H9 (cell line): Measurements from ENCODE around the gene LAMB4. TPM values are rescaled to one million over a fixed set of nuclear protein-coding genes. Genes with fewer than 3 reads are reported as not detected.

Experiments used
- DNase-seq: peaks from one replicate; pipeline ENCODE4 v3.0.0-alpha.2; 2017
- H2AFZ ChIP-seq: one replicate; pipeline ENCODE4 v1.6.1; 2013; ENCODE audit warnings: mild to moderate bottlenecking, low read length, control low read depth, moderate library complexity
- H2AK5ac ChIP-seq: 2 replicates; pipeline ENCODE4 v1.6.1; 2013; ENCODE audit warnings: low read length, control low read depth, mixed read lengths; ENCODE audit not compliant: insufficient read length
- H2BK120ac ChIP-seq: one replicate; pipeline ENCODE4 v1.6.1; 2013; ENCODE audit warnings: low read depth, mild to moderate bottlenecking, low read length, control low read depth, inconsistent platforms; ENCODE audit not compliant: poor library complexity, severe bottlenecking
- H2BK12ac ChIP-seq: 2 replicates; pipeline ENCODE4 v1.6.1; 2013; ENCODE audit warnings: low read length, control low read depth, mixed read lengths, low read depth; ENCODE audit not compliant: insufficient read length
- H2BK15ac ChIP-seq: 2 replicates; pipeline ENCODE4 v1.6.1; 2013; ENCODE audit warnings: low read depth, low read length, control low read depth
- H2BK20ac ChIP-seq: one replicate; pipeline ENCODE4 v1.6.1; 2013; ENCODE audit warnings: low read depth, mild to moderate bottlenecking, low read length, control low read depth, inconsistent platforms; ENCODE audit not compliant: poor library complexity, severe bottlenecking
- H2BK5ac ChIP-seq: 2 replicates; pipeline ENCODE4 v1.6.1; 2013; ENCODE audit warnings: low read length, control low read depth, mixed read lengths; ENCODE audit not compliant: insufficient read length
- H3K14ac ChIP-seq: 2 replicates; pipeline ENCODE4 v1.6.1; 2013; ENCODE audit warnings: low read length, control low read depth; ENCODE audit not compliant: insufficient read depth
- H3K18ac ChIP-seq: 2 replicates; pipeline ENCODE4 v1.6.1; 2013; ENCODE audit warnings: low read depth, mild to moderate bottlenecking, mixed read lengths, low read length, control low read depth; ENCODE audit not compliant: insufficient read length
- H3K23ac ChIP-seq: 2 replicates; pipeline ENCODE4 v1.6.1; 2013; ENCODE audit warnings: low read length, control low read depth, mixed read lengths, low read depth; ENCODE audit not compliant: insufficient read length
- H3K23me2 ChIP-seq: 2 replicates; pipeline ENCODE4 v1.6.1; 2013; ENCODE audit warnings: low read depth, mild to moderate bottlenecking, mixed read lengths, low read length, control low read depth; ENCODE audit not compliant: insufficient read length, poor library complexity, severe bottlenecking
- H3K27ac ChIP-seq: 2 replicates; pipeline ENCODE4 v1.5.1; 2013; ENCODE audit warnings: low read length, control low read depth, mixed read lengths, low read depth; ENCODE audit not compliant: insufficient read length
- H3K27me3 ChIP-seq: 2 replicates; pipeline ENCODE4 v1.6.1; 2013; ENCODE audit warnings: low read length, control low read depth, inconsistent platforms; ENCODE audit not compliant: insufficient read depth
- H3K4ac ChIP-seq: 2 replicates; pipeline ENCODE4 v1.6.1; 2013; ENCODE audit warnings: low read depth, mild to moderate bottlenecking, control low read depth, inconsistent platforms, low read length, moderate library complexity
- H3K4me1 ChIP-seq: 2 replicates; pipeline ENCODE4 v1.6.1; 2013; ENCODE audit warnings: low read length, control low read depth, inconsistent platforms; ENCODE audit not compliant: insufficient read depth
- H3K4me2 ChIP-seq: 2 replicates; pipeline ENCODE4 v1.6.1; 2013; ENCODE audit warnings: low read length, control low read depth, mixed read lengths; ENCODE audit not compliant: insufficient read length, insufficient read depth
- H3K56ac ChIP-seq: 2 replicates; pipeline ENCODE4 v1.6.1; 2013; ENCODE audit warnings: low read depth, mild to moderate bottlenecking, mixed read lengths, low read length, control low read depth; ENCODE audit not compliant: insufficient read length
- H3K79me1 ChIP-seq: 2 replicates; pipeline ENCODE4 v1.6.1; 2013; ENCODE audit warnings: low read depth, mild to moderate bottlenecking, moderate library complexity, low read length, control low read depth, inconsistent platforms; ENCODE audit not compliant: insufficient read depth, poor library complexity, severe bottlenecking
- H3K79me2 ChIP-seq: 2 replicates; pipeline ENCODE4 v1.6.1; 2013; ENCODE audit warnings: low read length, control low read depth, inconsistent platforms; ENCODE audit not compliant: insufficient read depth
- H3K9ac ChIP-seq: 2 replicates; pipeline ENCODE4 v1.6.1; 2013; ENCODE audit warnings: low read length, control low read depth, mixed read lengths; ENCODE audit not compliant: insufficient read length; ENCODE audit errors: extremely low read depth
- H3K9me3 ChIP-seq: one replicate; pipeline ENCODE4 v1.6.1; 2013; ENCODE audit warnings: low read depth, low read length, inconsistent platforms; ENCODE audit not compliant: control insufficient read depth
- H3T11ph ChIP-seq: one replicate; pipeline ENCODE4 v1.6.1; 2013; ENCODE audit warnings: mild to moderate bottlenecking, low read length, control low read depth, inconsistent platforms
- H4K20me1 ChIP-seq: one replicate; pipeline ENCODE4 v1.6.1; 2013; ENCODE audit not compliant: control insufficient read depth, insufficient read length, insufficient read depth
- H4K5ac ChIP-seq: 2 replicates; pipeline ENCODE4 v1.6.1; 2013; ENCODE audit warnings: low read depth, mild to moderate bottlenecking, mixed read lengths, low read length, control low read depth; ENCODE audit not compliant: insufficient read length
- H4K8ac ChIP-seq: replicated peaks from 2 replicates; pipeline ENCODE4 v1.6.1; 2013; ENCODE audit warnings: low read length, control low read depth, mixed read lengths, low read depth; ENCODE audit not compliant: insufficient read length
- H4K91ac ChIP-seq: 2 replicates; pipeline ENCODE4 v1.6.1; 2013; ENCODE audit warnings: low read depth, mild to moderate bottlenecking, moderate library complexity, mixed read lengths, low read length, control low read depth; ENCODE audit not compliant: insufficient read length
- H3K27ac Mint-ChIP-seq, 3 experiments: 2 replicates in 2 of 3; 3 replicates in 1 of 3; pipeline ENCODE4 v1.8.0; 2020 to 2021; ENCODE audit warnings: mixed read lengths in 3 of 3, mild to moderate bottlenecking in 1 of 3, moderate library complexity in 1 of 3
- H3K27me3 Mint-ChIP-seq: 2 replicates; pipeline ENCODE4 v1.8.0; 2021; ENCODE audit warnings: low read depth, mild to moderate bottlenecking, moderate library complexity, mixed read lengths
- H3K36me3 Mint-ChIP-seq, 3 experiments: 2 replicates in 2 of 3; 3 replicates in 1 of 3; pipeline ENCODE4 v1.8.0; 2020 to 2021; ENCODE audit warnings: low read depth in 3 of 3, mixed read lengths in 3 of 3; ENCODE audit not compliant: insufficient read depth in 1 of 3
- H3K4me1 Mint-ChIP-seq, 2 experiments: 2 replicates each; pipeline ENCODE4 v1.8.0; 2020; ENCODE audit warnings: mixed read lengths in 2 of 2
- H3K4me3 Mint-ChIP-seq, 2 experiments: 2 replicates in 1 of 2; 3 replicates in 1 of 2; pipeline ENCODE4 v1.8.0; 2020 to 2021; ENCODE audit warnings: mild to moderate bottlenecking in 2 of 2, mixed read lengths in 2 of 2, moderate library complexity in 1 of 2
- H3K9me3 Mint-ChIP-seq, 2 experiments: 2 replicates in 1 of 2; 3 replicates in 1 of 2; pipeline ENCODE4 v1.8.0; 2020; ENCODE audit warnings: mild to moderate bottlenecking in 2 of 2, mixed read lengths in 2 of 2, moderate library complexity in 1 of 2
- CTCF ChIP-seq: fragments of 200-600 bp; sonication (generic); conservative IDR thresholded peaks from 3 replicates; pipeline ENCODE4 v1.8.0; 2021; ENCODE audit warnings: antibody characterized with exemption, mild to moderate bottlenecking
- WGBS: extraction: QIAGEN DNeasy Blood & Tissue Kit; methylation state at CpG from one replicate; pipeline ENCODE4 v1.1.7; 2013; ENCODE audit warnings: missing lambda C conversion rate, low lambda C conversion rate, mixed read lengths; ENCODE audit not compliant: insufficient read length; ENCODE audit errors: extremely low coverage; 5-methylcytosine and 5-hydroxymethylcytosine counted together
- total RNA-seq: library from RNA; stranded (reverse); gene quantifications from 2 replicates; pipeline ENCODE4 v1.2.1, GENCODE V29; 2021

LAMB4 gene
- total RNA-seq, 1 experiment from 2014 or later, result not detected

DNA sequence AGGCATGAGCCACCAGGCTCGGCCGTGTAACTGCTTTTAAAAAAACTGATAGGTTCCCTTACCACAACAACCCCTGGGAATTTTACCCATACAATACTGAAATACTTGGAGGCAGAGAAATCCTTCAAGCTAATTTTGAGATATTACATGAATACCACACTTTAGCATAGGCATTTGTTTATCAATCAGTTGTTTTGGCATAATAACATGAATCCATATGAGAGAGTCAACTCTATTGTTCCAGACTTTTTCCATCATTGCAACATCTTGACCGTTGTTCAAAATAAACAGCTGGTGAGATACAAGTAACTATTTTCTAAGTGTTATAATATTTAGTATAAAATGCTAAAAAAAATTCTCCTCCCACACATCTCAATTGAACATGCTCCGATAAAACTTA is 36.8 kb downstream of the LAMB4 start:
- Mint-ChIP-seq H3K4me1 (peaks cover 3 to 10% of the 10 kb centered on the region in 2 experiments), H3K36me3 (no peaks in the 10 kb centered on the region), H3K9me3 (no peaks in the 10 kb centered on the region), H3K27me3 (no peaks in the 10 kb centered on the region), H3K4me3 (no peak overlapping the region), H3K27ac (no peak overlapping the region)
- no peak overlapping the region for H4K91ac ChIP-seq
- H3K4ac ChIP-seq, result no peak overlapping the region
- no peaks in the 10 kb centered on the region for H3K79me2 ChIP-seq
- no peak overlapping the region for H2AK5ac ChIP-seq
- H2BK120ac ChIP-seq, result no peak overlapping the region
- no peak overlapping the region for H2BK5ac ChIP-seq
- no peak overlapping the region for H2BK12ac ChIP-seq
- no peak overlapping the region for H3K9ac ChIP-seq
- TF ChIP-seq CTCF, result no peak
- H2AFZ ChIP-seq, result no peak overlapping the region
- no peak overlapping the region for H3K27ac ChIP-seq
- H2BK20ac ChIP-seq, result no peak overlapping the region
- no CpG with 5 or more reads among the region's 4 CpGs for WGBS
- no peaks in the 10 kb centered on the region for H3K23me2 ChIP-seq
- H2BK15ac ChIP-seq, result no peak overlapping the region
- no peaks in the 10 kb centered on the region for H4K20me1 ChIP-seq
- H3K18ac ChIP-seq, result no peak overlapping the region
- H4K8ac ChIP-seq, result no peak overlapping the region
- no peak overlapping the region for H3K14ac ChIP-seq
- no peak for DNase-seq
- no peak overlapping the region for H3K23ac ChIP-seq
- H3K4me1 ChIP-seq, result no peaks in the 10 kb centered on the region
- H4K5ac ChIP-seq, result no peak overlapping the region
- no peaks in the 10 kb centered on the region for H3K79me1 ChIP-seq
- no peaks in the 10 kb centered on the region for H3K9me3 ChIP-seq
- no peak overlapping the region for H3T11ph ChIP-seq
- no peaks in the 10 kb centered on the region for H3K27me3 ChIP-seq
- H3K56ac ChIP-seq, result no peak overlapping the region
- H3K4me2 ChIP-seq, result no peak overlapping the region
